Transverse colon (tissue), 4 donors: ENCODE data around the gene CCL22. TPM values are rescaled to one million over a fixed set of nuclear protein-coding genes. Genes with fewer than 3 reads are reported as not detected.

Experiments used
- DNase-seq: peaks from one replicate; pipeline ENCODE4 v3.0.0-alpha.2; 2019
- H3K27ac ChIP-seq, 4 donors: fragments of 200-600 bp; sonication (generic); 2 replicates each; pipeline ENCODE4 v1.5.1; 2016 to 2018; ENCODE audit warnings: inconsistent platforms in 4 of 4
- H3K27me3 ChIP-seq: fragments of 200-600 bp; sonication (generic); 2 replicates; pipeline ENCODE4 v1.5.1; 2017; ENCODE audit warnings: inconsistent platforms
- H3K36me3 ChIP-seq, 4 donors: fragments of 200-600 bp; sonication (generic); 2 replicates each; pipeline ENCODE4 v1.5.1; 2017 to 2019; ENCODE audit warnings: inconsistent platforms in 4 of 4
- H3K4me1 ChIP-seq, 4 donors: fragments of 200-600 bp; sonication (generic); 2 replicates each; pipeline ENCODE4 v1.5.1; 2017 to 2020; ENCODE audit warnings: inconsistent platforms in 4 of 4
- H3K4me3 ChIP-seq, 4 donors: fragments of 200-600 bp; sonication (generic); 1 replicate in 1 of 4; 2 replicates in 3 of 4; pipeline versions ENCODE4 v1.5.1 to v1.6.1; 2017 to 2019; ENCODE audit warnings: inconsistent platforms in 4 of 4
- H3K9me3 ChIP-seq, 2 donors: fragments of 200-600 bp; sonication (generic); 2 replicates each; pipeline ENCODE4 v1.5.1; 2017 to 2019; ENCODE audit warnings: inconsistent platforms in 2 of 2
- CTCF ChIP-seq, 5 experiments: fragments of 200-600 bp in 3 of 5; fragments of 450-650 bp in 2 of 5; sonication (generic) in 3 of 5; IDR thresholded peaks; 1 replicate in 2 of 5; 2 replicates in 3 of 5; pipeline ENCODE4 v1.5.1; 2016 to 2017; ENCODE audit warnings: antibody characterized with exemption in 5 of 5, inconsistent platforms in 3 of 5, mild to moderate bottlenecking in 2 of 5, moderate library complexity in 1 of 5
- EP300 ChIP-seq: sonication (generic); formaldehyde crosslinking; IDR thresholded peaks from one replicate; pipeline ENCODE4 v1.6.1; 2017; ENCODE audit warnings: antibody characterized with exemption, low read depth
- POLR2A ChIP-seq: fragments of 450-650 bp; IDR thresholded peaks from one replicate; pipeline ENCODE4 v1.6.1; 2016; ENCODE audit warnings: antibody characterized with exemption, mild to moderate bottlenecking, moderate library complexity
- POLR2AphosphoS5 ChIP-seq, 3 donors: sonication (generic); formaldehyde crosslinking; IDR thresholded peaks; one replicate each; pipeline ENCODE4 v1.6.1; 2016; ENCODE audit warnings: antibody characterized with exemption in 3 of 3
- WGBS, 2 donors: methylation state at CpG; one replicate each; pipeline ENCODE4 v1.1.5; 2018; ENCODE audit warnings: low coverage in 1 of 2; 5-methylcytosine and 5-hydroxymethylcytosine counted together
- in situ Hi-C, 4 donors: fragments of 200-750 bp; cut with MboI; loops; one replicate each; pipeline versions ENCODE4 v1.15.0 to v1.15.1; 2017; ENCODE audit warnings: low sequenced_read_pairs in 3 of 4, low pct_ligation_motif_present in 1 of 4, low pct_unique_long_range_greater_than_20kb in 1 of 4
- intact Hi-C: fragments of 100-400 bp; cut with DNase I; formaldehyde crosslinking; loops from one replicate; pipeline ENCODE4 v1.15.1; 2023; ENCODE audit warnings: low total_unique reads
- small RNA-seq, 4 donors: library from RNA; depleted of rRNA; stranded (forward); fragments of <200 nt; gene quantifications; one replicate each; pipeline ENCODE3, GENCODE V24; 2016
- total RNA-seq, 4 donors: library from RNA; depleted of rRNA; stranded (reverse); fragments of >200 nt; gene quantifications; one replicate each; pipeline ENCODE4 v1.1.0, GENCODE V29; 2016

CCL22 gene
- total RNA-seq, 4 donors from 2014 or later = 0.64 TPM; not detected in 3

GRCh38 chr16:57413733-57414132 is 55.1 kb downstream of the CCL22 start:
- no peaks in the 10 kb centered on the region for H3K9me3 ChIP-seq
- intact Hi-C loops (no loop called here), in situ Hi-C loops (loop anchor here in 2 of 4 donors (10.0 to 25.0 kb wide), 2 partner anchors 109 to 326 kb away; partner anchors contain the start of gene CPNE2 (in 2 of the 2))
- TF ChIP-seq POLR2AphosphoS5 (IDR thresholded peaks at IDR 0.05) (no peak), POLR2A (no peak), EP300 (no peak), CTCF (IDR thresholded peaks at IDR 0.05) (no peak)
- H3K4me1 ChIP-seq = peaks cover 9 to 19% (median 14%) of the 10 kb centered on the region in 4 donors
- DNase-seq = no peak
- H3K4me3 ChIP-seq = no peak overlapping the region
- no peaks in the 10 kb centered on the region for H3K36me3 ChIP-seq
- no peak overlapping the region for H3K27ac ChIP-seq
- no peaks in the 10 kb centered on the region for H3K27me3 ChIP-seq
- 61% methylated on average over 7 of the region's 7 CpGs; no CpG with 5 or more reads in 1 of the 2 donors for WGBS, 2 donors

Small RNA genes lying within 50 kb of the gene (small RNA-seq; reads per million reads assigned to genes)
- gene AC108081.1 = 0 reads per million in 4 donors

Other genes starting within 250 kb of the CCL22 start
- gene PSME3IP1, start 172.7 kb upstream of the CCL22 start, total RNA-seq = 100 to 1,000 TPM in 3 of 4 donors, 10 to 100 TPM in 1; 95.7 to 185 (median 120) TPM
- 10 to 100 TPM; 17.1 to 58.4 (median 44.5) TPM for gene RSPRY1, start 172.5 kb upstream of the CCL22 start, total RNA-seq
- gene ARL2BP, start 113.5 kb upstream of the CCL22 start, total RNA-seq = 10 to 100 TPM; 10.3 to 39.6 (median 36.5) TPM
- 10 to 100 TPM in 2 of 4 donors, 1 to 10 TPM in 2; 4.4 to 13.5 (median 9.6) TPM for gene PLLP, start 74.1 kb upstream of the CCL22 start, total RNA-seq
- gene CX3CL1, start 13.7 kb downstream of the CCL22 start, total RNA-seq = 10 to 100 TPM in 1 of 4 donors, 1 to 10 TPM in 2, not detected in 1; 1.7 to 13.5 (median 1.8) TPM
- gene CCL17, start 46.0 kb downstream of the CCL22 start, total RNA-seq = 1 to 10 TPM in 1 of 4 donors, not detected in 3; 1.4 TPM
- gene CIAPIN1, start 88.6 kb downstream of the CCL22 start, total RNA-seq = 10 to 100 TPM; 20.9 to 48.3 (median 40.5) TPM
- gene COQ9, start 88.7 kb downstream of the CCL22 start, total RNA-seq = 100 to 1,000 TPM; 113 to 154 (median 148) TPM
- gene POLR2C, start 103.9 kb downstream of the CCL22 start, total RNA-seq = 100 to 1,000 TPM in 1 of 4 donors, 10 to 100 TPM in 3; 39.2 to 104 (median 72.7) TPM
- gene DOK4, start 127.7 kb downstream of the CCL22 start, total RNA-seq = 100 to 1,000 TPM in 3 of 4 donors, 10 to 100 TPM in 1; 57.9 to 312 (median 143) TPM
- gene CCDC102A, start 177.8 kb downstream of the CCL22 start, total RNA-seq = 10 to 100 TPM in 1 of 4 donors, 1 to 10 TPM in 3; 2.2 to 17.7 (median 3.7) TPM
- 1 to 10 TPM in 2 of 4 donors, under 1 TPM in 1, not detected in 1; 0.41 to 1.9 (median 1.9) TPM for gene ADGRG5, start 183.9 kb downstream of the CCL22 start, total RNA-seq